Endothelial cell of umbilical vein (primary cell): ENCODE data around the gene MLLT6.

Experiments
- EZH2 ChIP-seq: IDR thresholded peaks from 2 replicates; pipeline ENCODE4 v1.6.1; 2012; ENCODE audit warnings: borderline replicate concordance, low read depth, mild to moderate bottlenecking, moderate library complexity, low read length, inconsistent platforms; ENCODE audit not compliant: severe bottlenecking
- POLR2AphosphoS5 ChIP-seq: IDR thresholded peaks from 2 replicates; pipeline ENCODE4 v1.6.1; 2012; ENCODE audit warnings: low read depth, mild to moderate bottlenecking, control low read depth, low read length, moderate library complexity; ENCODE audit not compliant: insufficient read depth
- TF ChIP-seq, protein P1 (sequence below), 2 donors: IDR thresholded peaks; 1 replicate in 1 of 2; 2 replicates in 1 of 2; pipeline ENCODE4 v1.5.1; 2011; ENCODE audit warnings: low read length in 2 of 2, mild to moderate bottlenecking in 2 of 2, moderate library complexity in 2 of 2, control low read depth in 1 of 2, inconsistent platforms in 1 of 2, low read depth in 1 of 2; ENCODE audit not compliant: insufficient read depth in 1 of 2; ENCODE audit errors: extremely low read depth in 1 of 2

GRCh38 chr17:38761612-38762011 is 56.5 kb downstream of the MLLT6 start:
- TF ChIP-seq, protein P1, sequence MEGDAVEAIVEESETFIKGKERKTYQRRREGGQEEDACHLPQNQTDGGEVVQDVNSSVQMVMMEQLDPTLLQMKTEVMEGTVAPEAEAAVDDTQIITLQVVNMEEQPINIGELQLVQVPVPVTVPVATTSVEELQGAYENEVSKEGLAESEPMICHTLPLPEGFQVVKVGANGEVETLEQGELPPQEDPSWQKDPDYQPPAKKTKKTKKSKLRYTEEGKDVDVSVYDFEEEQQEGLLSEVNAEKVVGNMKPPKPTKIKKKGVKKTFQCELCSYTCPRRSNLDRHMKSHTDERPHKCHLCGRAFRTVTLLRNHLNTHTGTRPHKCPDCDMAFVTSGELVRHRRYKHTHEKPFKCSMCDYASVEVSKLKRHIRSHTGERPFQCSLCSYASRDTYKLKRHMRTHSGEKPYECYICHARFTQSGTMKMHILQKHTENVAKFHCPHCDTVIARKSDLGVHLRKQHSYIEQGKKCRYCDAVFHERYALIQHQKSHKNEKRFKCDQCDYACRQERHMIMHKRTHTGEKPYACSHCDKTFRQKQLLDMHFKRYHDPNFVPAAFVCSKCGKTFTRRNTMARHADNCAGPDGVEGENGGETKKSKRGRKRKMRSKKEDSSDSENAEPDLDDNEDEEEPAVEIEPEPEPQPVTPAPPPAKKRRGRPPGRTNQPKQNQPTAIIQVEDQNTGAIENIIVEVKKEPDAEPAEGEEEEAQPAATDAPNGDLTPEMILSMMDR (IDR thresholded peaks at IDR 0.05; ENCODE audit: extremely low read depth in 1 of 2, insufficient read depth in 1 of 2, low read depth in 1 of 2, low read length in 2 of 2) = peak; percentile 54 to 55
- no peak for TF ChIP-seq POLR2AphosphoS5
- TF ChIP-seq EZH2 = no peak
